K562 (cell line): ENCODE results near the gene SOHLH2. TPM values are rescaled to one million over a fixed set of nuclear protein-coding genes. Genes with fewer than 3 reads are reported as not detected.

Experiments used
- ATAC-seq: fragments of 200-7000 bp; cut with Tn5 transposase; 3 replicates; pipeline ENCODE4 v1.9.1; 2020; ENCODE audit warnings: moderate library complexity
- BruUV-seq: library from RNA; stranded (reverse); fragments of 400-500 nt; replicated peaks from 2 replicates; lab custom pipeline; 2021; lab: Mats Ljungman, UMichigan
- CTCF ChIA-PET: fragments of 300-600 bp; formaldehyde crosslinking; extraction: SDS; loops from one replicate; lab custom pipeline; 2021; ENCODE audit warnings: low intra/inter-chr PET ratio; lab: Yijun Ruan, JAX
- POLR2A ChIA-PET: fragments of 300-600, 350-650 bp; sonication (Branson Sonifier 250); formaldehyde crosslinking; extraction: SDS; loops from one replicate; lab custom pipeline; 2021; ENCODE audit warnings: antibody characterized with exemption, inconsistent platforms; lab: Yijun Ruan, JAX
- DNase-seq, 4 experiments: peaks; one replicate each; pipeline versions ENCODE4 v3.0.0 to v3.0.0-alpha.2; 2011 to 2018; ENCODE audit warnings: low spot score in 3 of 4, mixed read lengths in 3 of 4; ENCODE audit errors: extremely low read depth in 1 of 4
- FAIRE-seq: peaks from 2 replicates; lab custom pipeline; 2011; peaks lifted over from hg19 to GRCh38; lab: Jason Lieb, UNC
- H2AFZ ChIP-seq: 2 replicates; pipeline ENCODE4 v1.6.0; 2011; ENCODE audit warnings: low read depth, low read length, control low read depth, inconsistent platforms
- H3K27ac ChIP-seq: fragments of 200-600 bp; 3 replicates; pipeline ENCODE4 v1.8.0; 2011; ENCODE audit warnings: low read depth, mild to moderate bottlenecking, control low read depth, inconsistent platforms, low read length, moderate library complexity, mixed read lengths; ENCODE audit errors: extremely low read depth
- H3K27me3 ChIP-seq, 2 experiments: fragments of 300-600 bp in 1 of 2; 2 replicates in 1 of 2; 3 replicates in 1 of 2; pipeline versions ENCODE4 v1.6.0 to v1.8.0; 2011; ENCODE audit warnings: inconsistent platforms in 2 of 2, low read length in 2 of 2, mild to moderate bottlenecking in 1 of 2, mixed read lengths in 1 of 2, moderate library complexity in 1 of 2; ENCODE audit not compliant: control insufficient read depth in 2 of 2, insufficient read depth in 2 of 2
- H3K36me3 ChIP-seq: fragments of 300-600 bp; 3 replicates; pipeline ENCODE4 v1.8.0; 2011; ENCODE audit warnings: mild to moderate bottlenecking, low read length, inconsistent platforms; ENCODE audit not compliant: control insufficient read depth, insufficient read depth
- H3K4me1 ChIP-seq, 2 experiments: fragments of 200-600 bp in 1 of 2; replicated peaks in 1 of 2; 2 replicates in 1 of 2; 3 replicates in 1 of 2; pipeline versions ENCODE4 v1.5.1 to v1.8.0; 2011; ENCODE audit warnings: inconsistent platforms in 2 of 2, low read length in 2 of 2, mild to moderate bottlenecking in 1 of 2, mixed read lengths in 1 of 2, moderate library complexity in 1 of 2; ENCODE audit not compliant: control insufficient read depth in 2 of 2, insufficient read depth in 2 of 2
- H3K4me2 ChIP-seq: 2 replicates; pipeline ENCODE4 v1.6.1; 2011; ENCODE audit warnings: low read length, control low read depth, inconsistent platforms, mixed read lengths; ENCODE audit not compliant: insufficient read depth
- H3K4me3 ChIP-seq: fragments of 200-600 bp; sonication (generic), shearing (Covaris generic); 2 replicates; pipeline ENCODE4 v1.5.1; 2016; ENCODE audit warnings: control low read depth, inconsistent platforms
- H3K79me2 ChIP-seq: fragments of 200-600 bp; 3 replicates; pipeline ENCODE4 v1.8.0; 2011; ENCODE audit warnings: low read length, inconsistent platforms; ENCODE audit not compliant: control insufficient read depth, insufficient read depth
- H3K9ac ChIP-seq, 2 experiments: 2 replicates each; pipeline versions ENCODE4 v1.6.0 to v1.6.1; 2011; ENCODE audit warnings: low read depth in 2 of 2, low read length in 2 of 2, control low read depth in 1 of 2, inconsistent platforms in 1 of 2, mild to moderate bottlenecking in 1 of 2, mixed read lengths in 1 of 2; ENCODE audit not compliant: insufficient read depth in 1 of 2
- H3K9me1 ChIP-seq: one replicate; pipeline ENCODE4 v1.6.0; 2011; ENCODE audit warnings: inconsistent platforms, mild to moderate bottlenecking, low read length, moderate library complexity; ENCODE audit not compliant: control insufficient read depth, insufficient read depth
- H3K9me3 ChIP-seq: replicated peaks from 2 replicates; pipeline ENCODE4 v1.5.1; 2011; ENCODE audit warnings: low read depth, low read length, inconsistent platforms; ENCODE audit not compliant: control insufficient read depth, insufficient read depth
- H4K20me1 ChIP-seq: replicated peaks from 2 replicates; pipeline ENCODE4 v1.6.1; 2011; ENCODE audit warnings: low read length, inconsistent platforms, mixed read lengths; ENCODE audit not compliant: control insufficient read depth, insufficient read depth
- KLF6 ChIP-seq: fragments of 250-450 bp; sonication (Bioruptor Pico); IDR thresholded peaks from 2 replicates; pipeline ENCODE4 v1.4.0; 2020; ENCODE audit warnings: mild to moderate bottlenecking, moderate library complexity, borderline replicate concordance
- whole genome bisulfite sequencing: fragments of 100-300 bp; shearing (Covaris generic); methylation state at CpG from one replicate; pipeline ENCODE4 v1.1.6; 2016; ENCODE audit warnings: low coverage, mixed read lengths; ENCODE audit not compliant: insufficient coverage; ENCODE audit errors: missing lambda C conversion rate; 5-methylcytosine and 5-hydroxymethylcytosine counted together
- in situ Hi-C: fragments of 300-500 bp; cut with MboI; formaldehyde crosslinking; loops from 4 replicates; pipeline ENCODE4 v1.15.0; 2018; ENCODE audit warnings: inconsistent platforms, mixed read lengths
- intact Hi-C: fragments of 100-400 bp; cut with micrococcal nuclease; formaldehyde crosslinking; loops from 2 replicates; pipeline ENCODE4 v1.14.2; 2022
- polyA plus RNA-seq, 8 experiments: library from polyadenylated mRNA; depleted of rRNA in 4 of 8; stranded (reverse) in 5 of 8; unstranded in 3 of 8; fragments of >200 nt; fragmentation: Nextera tagmentation in 2 of 8; fragmentation: Illumina TruSeq in 1 of 8; extraction: Ambion mirVana in 2 of 8; extraction: Trizol in 1 of 8; gene quantifications; 2 replicates each; pipeline versions ENCODE4 v1.2.1 to v1.2.3, GENCODE V29; 2011 to 2014; ENCODE audit warnings: inconsistent platforms in 1 of 8, missing spikeins in 1 of 8
- total RNA-seq, 7 experiments: library from RNA; depleted of rRNA in 6 of 7; stranded (reverse); fragments of >200 nt in 6 of 7; fragmentation: Illumina TruSeq in 2 of 7; extraction: Trizol in 2 of 7; gene quantifications; 2 replicates each; pipeline versions ENCODE4 v1.2.1 to v1.2.3, GENCODE V29; 2011 to 2021; ENCODE audit warnings: low replicate concordance in 1 of 7
- TF ChIP-seq, protein P1 (sequence below): sonication (generic); formaldehyde crosslinking; IDR thresholded peaks from 2 replicates; pipeline ENCODE4 v1.8.1; 2023; ENCODE audit warnings: mild to moderate bottlenecking, missing genetic modification reagents

The SOHLH2 gene
- total and polyA plus RNA-seq, 9 of the 15 experiments (the other 6 are each of a cell fraction or from before 2014, with no cell fraction given): 10.3 to 26.7 (median 17.0) TPM

- H3K4me1 ChIP-seq: no peaks in the 10 kb centered on the region
- peaks cover 2% of the 10 kb centered on the region for H3K9me1 ChIP-seq
- intact Hi-C loops (no loop called here), in situ Hi-C loops (no loop called here)
- WGBS: 36% methylated on average over 3 of the region's 4 CpGs
- H3K27ac ChIP-seq: no peak overlapping the region
- no peak for TF ChIP-seq KLF6 (CRISPR knock-in tag)
- TF ChIP-seq, protein P1, sequence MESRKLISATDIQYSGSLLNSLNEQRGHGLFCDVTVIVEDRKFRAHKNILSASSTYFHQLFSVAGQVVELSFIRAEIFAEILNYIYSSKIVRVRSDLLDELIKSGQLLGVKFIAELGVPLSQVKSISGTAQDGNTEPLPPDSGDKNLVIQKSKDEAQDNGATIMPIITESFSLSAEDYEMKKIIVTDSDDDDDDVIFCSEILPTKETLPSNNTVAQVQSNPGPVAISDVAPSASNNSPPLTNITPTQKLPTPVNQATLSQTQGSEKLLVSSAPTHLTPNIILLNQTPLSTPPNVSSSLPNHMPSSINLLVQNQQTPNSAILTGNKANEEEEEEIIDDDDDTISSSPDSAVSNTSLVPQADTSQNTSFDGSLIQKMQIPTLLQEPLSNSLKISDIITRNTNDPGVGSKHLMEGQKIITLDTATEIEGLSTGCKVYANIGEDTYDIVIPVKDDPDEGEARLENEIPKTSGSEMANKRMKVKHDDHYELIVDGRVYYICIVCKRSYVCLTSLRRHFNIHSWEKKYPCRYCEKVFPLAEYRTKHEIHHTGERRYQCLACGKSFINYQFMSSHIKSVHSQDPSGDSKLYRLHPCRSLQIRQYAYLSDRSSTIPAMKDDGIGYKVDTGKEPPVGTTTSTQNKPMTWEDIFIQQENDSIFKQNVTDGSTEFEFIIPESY (CRISPR knock-in tag): no peak
- no peaks in the 10 kb centered on the region for H3K79me2 ChIP-seq
- no TSS peak for BruUV-seq
- ChIA-PET CTCF (no interaction called here), POLR2A (interaction anchor here (0.6 kb wide), 1 partner anchor 10 kb away, joined by 3 read pairs; no protein-coding TSS in a partner anchor)
- no peak for ATAC-seq
- H3K27me3 ChIP-seq: no peaks in the 10 kb centered on the region
- no peak overlapping the region for H3K4me3 ChIP-seq
- H3K36me3 ChIP-seq: peaks cover 4% of the 10 kb centered on the region; the same call in 2 of the 3 replicates
- H2AFZ ChIP-seq: no peak overlapping the region
- no peak overlapping the region for H3K9ac ChIP-seq
- H3K4me2 ChIP-seq: no peak overlapping the region
- no peak for DNase-seq
- no peak for FAIRE-seq
- H3K9me3 ChIP-seq: no peaks in the 10 kb centered on the region
- no peaks in the 10 kb centered on the region for H4K20me1 ChIP-seq
Observed at GRCh38 chr13:36173571-36174322, 40.6 kb downstream of the SOHLH2 start.
